ENCODE data around the gene ROBO3. TPM values are rescaled to one million over a fixed set of nuclear protein-coding genes. Genes with fewer than 3 reads are reported as not detected.

ROBO3 gene
- total RNA-seq, 1 experiment from 2014 or later, result 17.1 TPM

DNA sequence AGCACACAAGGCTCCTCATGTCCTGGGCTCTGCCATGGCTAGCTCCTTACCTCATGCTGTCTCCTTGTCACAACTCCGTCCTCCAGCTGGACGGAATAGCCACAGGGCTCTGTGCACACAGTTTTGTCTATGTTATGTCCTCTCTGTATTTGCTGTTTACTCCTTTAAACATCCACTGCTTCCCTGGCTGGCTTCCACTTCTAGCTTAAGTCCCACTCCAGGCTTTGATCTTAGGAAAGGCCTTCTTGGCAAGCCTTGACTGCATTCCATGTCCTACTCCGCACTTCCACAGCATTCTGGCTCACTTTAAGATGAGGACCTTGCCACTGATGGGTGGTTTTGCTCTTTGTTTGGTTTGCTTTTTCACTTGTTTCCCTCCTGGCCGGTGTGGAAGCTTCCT is 22.9 kb upstream of the ROBO3 start:
- DNase-seq (ENCODE audit: low spot score), result no peak

DNA sequence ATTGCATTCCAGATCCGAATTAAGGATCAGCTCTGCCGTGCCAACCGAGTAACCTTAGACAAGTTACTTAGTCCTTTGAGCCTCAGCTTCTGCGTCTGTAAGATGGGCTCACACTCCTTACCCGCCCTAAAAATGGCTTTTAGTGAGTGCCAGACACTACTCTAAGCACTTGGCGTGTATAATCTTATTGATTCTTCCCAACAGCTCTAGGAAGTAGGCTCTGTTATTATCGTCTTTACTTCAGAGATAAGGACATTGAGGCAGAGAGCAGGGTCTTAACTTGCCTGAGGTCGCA is 21.7 kb upstream of the ROBO3 start:
- no peak for DNase-seq (ENCODE audit: low spot score)

DNA sequence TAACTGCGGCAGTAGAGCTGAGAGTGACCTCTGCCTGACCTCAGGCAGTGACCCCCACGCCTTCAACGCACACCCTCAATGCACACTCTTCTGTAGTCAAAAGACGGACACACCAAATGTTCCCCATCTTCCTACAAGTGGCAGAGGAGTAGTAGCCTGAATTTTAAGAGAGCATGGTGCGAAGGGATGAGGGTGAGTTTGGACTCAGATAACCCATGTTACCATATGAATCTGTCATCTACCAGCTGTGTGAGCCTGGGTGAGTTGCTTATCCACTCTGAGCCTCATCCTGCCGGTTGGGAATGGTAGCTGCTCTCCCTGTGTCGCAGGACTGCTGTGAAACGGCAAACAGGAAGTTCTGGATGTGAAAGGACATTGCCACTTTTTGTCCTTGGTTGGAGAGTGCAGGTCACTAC is 20.6 kb upstream of the ROBO3 start:
- no peak for DNase-seq (ENCODE audit: low spot score)

DNA sequence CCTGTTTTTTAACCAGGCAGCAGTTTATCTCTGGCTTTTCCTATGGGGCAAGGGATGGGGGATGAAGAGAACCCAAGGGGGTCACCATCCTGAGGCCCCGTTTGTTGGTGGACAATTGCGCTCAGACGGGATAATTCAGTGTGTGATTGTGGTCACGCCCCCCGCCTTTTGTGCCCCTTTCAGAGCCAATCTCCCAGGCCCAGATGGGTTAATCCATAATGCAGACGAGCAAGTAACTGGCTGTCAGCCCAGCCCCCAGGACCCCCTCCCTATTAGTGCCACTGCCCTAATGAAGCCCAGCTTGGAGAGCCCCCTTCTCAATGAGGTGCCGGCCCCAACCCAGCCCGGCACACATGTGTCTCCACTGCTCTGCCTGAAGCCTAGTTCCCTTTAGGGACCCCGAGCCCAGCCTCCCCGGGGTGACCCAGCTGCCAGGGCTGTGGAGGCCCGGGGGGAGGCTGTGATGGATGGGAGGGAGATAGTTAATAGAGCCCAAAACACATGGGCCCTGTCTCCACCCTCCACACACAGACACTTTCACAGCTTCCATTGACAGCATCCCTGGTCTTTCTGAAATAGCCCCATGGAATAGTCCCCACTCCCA is 19.1 kb upstream of the ROBO3 start:
- DNase-seq (ENCODE audit: low spot score), result no peak

DNA sequence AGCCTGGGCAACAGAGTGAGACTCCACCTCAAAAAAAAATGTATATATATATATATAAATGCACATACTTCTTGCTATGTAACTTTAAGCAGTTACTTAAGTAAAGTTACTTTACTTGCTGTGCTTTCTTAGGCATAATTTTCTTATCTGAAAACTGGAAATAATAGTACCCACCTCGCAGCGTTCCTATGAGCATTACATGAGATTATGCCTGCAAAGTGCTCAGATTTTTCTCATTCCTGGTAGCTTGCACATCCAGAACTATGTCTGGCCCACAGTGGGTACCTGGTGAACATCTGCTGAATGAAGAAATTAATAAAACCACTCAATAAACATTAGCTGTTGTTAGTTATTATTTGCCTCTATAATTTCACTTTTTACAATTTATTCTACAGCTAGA is 6.1 kb upstream of the ROBO3 start:
- DNase-seq (ENCODE audit: low spot score), result no peak

DNA sequence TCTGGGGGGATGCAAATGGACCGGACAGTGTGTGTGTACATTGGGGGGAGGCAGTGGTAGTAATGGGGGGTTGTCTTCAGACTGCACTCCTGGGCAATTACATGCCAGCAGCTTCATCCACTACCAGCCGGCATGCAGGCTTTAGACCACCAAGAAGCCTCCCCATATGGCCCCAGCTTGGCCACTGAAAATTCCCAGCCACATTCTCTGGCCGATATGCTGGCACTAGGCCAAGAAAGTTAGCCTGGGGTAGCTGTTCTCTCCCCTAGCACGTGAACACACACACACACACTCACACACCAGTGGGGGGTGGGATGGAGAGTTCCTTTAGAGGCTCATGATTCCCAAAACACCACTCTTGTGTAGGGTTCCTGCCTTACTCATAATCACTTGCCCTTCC is 3.6 kb upstream of the ROBO3 start:
- no peak for DNase-seq (ENCODE audit: low spot score)

DNA sequence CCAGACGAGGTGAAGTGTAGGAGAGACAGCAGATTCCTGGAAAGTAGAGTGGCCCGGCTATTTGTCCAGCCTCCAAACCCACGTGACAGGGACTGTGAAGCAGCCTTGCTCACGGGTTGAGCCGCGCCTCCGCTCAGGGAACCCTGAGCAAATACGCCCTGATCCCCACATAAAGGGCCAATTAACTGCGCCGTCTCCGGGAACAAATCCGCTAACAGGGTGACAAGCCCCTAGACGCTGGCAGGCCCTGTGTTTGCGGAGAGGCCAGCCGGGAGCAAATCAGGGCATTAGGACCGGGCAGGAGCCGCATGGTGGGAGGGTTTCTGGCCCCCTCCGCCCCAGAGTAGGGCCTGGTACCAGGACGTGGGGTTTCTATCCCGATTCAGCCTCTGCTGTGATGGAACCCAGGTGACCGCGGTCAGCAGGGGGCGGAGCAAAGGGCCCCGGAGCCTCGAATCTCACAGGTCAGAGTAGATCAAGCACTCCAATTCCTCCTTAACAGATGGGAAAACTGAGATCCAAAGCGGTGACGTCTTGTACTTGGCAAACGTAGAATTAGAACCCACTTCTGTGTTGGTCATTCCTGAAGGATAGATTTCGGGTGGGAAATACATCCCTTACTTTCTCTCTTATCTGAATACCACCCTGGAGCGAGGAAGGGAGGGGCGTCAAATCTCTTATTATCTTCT is 2.0 kb upstream of the ROBO3 start:
- no peak for DNase-seq (ENCODE audit: low spot score)

DNA sequence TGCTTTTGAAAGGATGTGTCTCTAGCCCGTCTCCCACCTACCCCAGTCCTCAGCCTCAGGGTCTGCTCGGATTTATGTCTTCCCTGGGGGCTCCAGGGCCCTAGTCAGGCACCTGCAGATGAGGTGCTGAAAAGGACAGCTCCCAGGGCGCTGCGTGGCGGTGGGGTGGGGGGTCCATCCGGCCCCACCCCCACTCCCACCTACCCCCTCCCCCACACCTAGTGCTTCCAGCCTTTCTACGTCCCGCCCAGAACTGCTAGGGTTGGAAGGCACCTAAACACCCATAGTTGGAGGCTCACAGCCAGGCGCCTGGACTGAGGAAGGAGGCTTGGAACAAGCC is 1.4 kb upstream of the ROBO3 start:
- no peak for DNase-seq (ENCODE audit: low spot score)

DNA sequence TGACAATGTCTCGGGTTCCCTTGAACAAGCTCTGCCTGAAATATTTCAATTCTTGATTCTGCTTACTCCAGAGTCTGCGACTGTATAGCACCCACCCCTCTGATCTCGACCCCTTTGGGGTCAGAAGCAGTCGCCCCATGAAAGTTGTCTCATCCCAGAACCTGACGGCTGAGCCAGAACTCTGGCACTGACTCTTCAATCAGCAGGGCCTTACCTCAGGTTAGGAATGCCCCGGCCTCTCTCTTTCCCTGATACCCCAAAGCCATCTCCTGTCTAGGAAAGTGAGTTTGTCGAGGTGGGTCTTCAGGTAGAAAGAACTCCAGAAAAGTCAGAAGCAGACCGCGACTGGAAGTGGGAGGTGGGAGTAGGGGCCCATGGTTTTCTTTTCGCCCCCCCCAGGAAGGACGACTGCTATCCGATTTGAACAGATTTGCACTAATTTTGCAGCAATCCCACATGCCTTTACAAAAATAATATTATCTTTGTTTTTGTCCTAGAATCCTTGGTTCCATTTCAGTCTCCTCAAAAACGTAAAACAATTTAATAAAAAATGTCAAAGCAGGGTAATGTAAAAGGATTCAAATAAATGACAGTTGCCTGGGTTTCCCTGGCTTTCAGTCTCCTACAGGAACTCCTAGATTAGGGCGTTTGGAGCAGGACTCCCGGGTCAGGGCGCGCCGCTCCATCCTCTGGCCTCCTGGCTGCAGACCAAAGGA is 898 bp upstream of the ROBO3 start:
- DNase-seq (ENCODE audit: low spot score), result no peak

DNA sequence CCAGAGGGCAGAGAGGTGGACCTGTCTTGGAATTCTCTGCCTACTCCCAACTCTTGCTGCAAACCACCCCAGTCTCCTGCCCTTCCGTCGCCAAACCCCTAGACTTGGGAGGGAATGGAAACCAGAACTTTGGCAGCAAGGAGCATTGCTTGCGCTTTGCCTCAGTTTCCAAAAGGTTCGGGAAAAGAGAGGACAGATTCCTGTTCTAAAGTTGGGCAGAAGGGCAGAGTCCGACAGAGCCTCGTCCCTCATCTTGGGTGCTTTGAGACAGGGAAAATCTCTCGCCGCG is 396 bp upstream of the ROBO3 start:
- DNase-seq (ENCODE audit: low spot score), result no peak

DNA sequence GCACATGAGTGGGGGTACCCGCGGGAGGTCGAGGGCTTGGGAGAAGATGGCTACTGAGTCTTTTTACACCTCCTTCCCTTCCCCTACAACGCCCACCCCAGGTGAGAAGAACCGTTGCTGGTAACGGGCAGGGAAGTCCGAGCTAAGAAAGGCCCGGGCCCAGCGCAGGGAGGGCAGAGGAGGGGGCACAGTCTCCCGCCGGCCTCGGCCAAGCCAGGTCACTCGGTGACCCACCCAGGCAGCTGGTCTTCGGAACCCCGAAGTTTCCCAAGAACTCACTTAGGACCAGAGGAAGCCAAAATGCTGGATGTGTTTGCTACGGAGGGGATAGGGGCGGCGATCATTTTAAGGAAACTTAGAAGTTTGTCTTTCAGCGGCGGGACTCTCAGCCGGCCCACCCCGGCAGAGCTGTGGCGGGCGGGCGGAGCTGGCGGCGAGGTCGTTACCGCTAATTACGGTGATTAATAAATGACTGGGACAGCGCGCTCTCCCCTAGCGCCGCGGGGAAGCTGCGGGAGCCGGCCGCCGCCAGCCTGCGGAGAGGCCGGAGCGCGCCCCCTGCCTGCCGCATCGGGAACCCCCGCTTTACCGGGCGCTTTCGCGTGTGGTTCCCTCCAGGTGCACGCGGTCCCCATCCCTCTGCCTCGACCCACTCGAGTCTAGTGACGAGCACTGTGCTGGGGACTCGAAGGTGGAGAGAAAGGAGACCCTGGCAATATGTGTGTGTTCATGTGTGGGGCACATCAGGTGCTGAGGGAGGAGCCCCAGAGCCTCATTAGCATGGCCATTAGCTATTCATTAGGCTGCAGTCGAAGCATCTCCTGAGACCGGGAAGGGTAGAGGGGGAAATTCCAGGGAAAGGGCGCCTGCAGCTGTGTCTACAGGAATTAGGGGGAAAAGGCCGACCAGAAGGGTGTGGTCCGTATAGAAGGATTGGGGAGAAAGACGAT is 945 bp downstream of the ROBO3 start:
- no peak for DNase-seq (ENCODE audit: low spot score)

DNA sequence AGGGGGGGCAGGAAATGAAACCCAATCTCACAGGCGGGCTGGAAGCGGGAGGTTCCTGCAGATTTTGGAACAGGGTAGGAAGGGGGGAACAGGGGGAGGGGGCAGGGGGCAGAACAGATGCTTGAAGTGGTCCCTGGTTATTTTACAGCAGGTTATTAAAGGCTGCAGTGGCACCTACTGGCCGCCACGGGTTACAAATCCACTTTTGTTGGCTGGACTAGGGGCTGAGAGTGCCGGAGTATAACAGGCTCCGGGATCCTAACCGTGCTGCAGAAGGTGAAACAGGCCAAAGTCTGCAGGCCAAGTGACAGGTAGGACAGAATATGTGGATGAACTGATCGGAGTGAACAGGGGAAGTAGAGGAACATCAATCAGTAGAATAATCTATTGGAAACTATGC is 2.5 kb downstream of the ROBO3 start:
- DNase-seq (ENCODE audit: low spot score), result no peak

DNA sequence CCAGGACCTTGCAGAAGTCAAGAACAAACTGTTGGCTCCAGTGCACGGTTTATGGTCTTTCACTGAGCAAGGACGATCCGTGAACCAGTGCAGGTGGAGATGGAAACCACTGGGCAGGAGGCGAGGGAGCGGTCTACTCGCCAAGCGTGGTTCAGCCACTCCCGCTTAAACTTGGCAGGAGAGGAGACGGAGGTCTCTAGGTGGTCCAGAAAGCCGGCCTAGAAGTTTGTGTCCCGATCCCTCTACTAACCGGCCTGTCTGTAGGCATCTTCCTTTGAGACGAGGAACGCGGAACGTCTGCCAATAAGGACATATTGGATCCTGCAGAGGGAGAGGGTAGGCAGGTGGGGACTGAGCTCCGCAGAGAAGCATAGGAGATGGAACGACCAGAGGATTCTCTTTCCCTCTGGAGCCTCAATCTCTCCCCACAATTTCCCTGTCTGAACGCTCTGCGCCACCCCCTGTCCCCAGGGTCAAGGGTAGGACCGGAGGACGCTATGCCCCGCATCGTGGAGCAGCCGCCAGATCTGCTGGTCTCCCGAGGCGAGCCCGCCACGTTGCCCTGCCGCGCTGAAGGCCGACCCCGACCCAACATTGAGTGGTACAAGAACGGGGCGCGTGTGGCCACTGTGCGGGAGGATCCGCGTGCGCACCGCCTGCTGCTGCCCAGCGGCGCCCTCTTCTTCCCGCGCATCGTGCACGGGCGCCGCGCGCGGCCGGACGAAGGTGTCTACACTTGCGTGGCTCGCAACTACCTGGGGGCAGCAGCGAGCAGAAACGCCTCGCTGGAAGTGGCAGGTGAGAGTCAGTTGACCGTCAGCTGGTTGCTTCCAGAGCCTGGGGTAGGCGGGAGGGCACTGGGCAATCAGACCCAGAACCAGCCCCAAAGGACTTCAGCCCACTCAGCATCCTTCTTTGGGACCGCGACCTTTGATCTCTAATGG is 3.4 kb downstream of the ROBO3 start:
- DNase-seq (ENCODE audit: low spot score), result no peak

DNA sequence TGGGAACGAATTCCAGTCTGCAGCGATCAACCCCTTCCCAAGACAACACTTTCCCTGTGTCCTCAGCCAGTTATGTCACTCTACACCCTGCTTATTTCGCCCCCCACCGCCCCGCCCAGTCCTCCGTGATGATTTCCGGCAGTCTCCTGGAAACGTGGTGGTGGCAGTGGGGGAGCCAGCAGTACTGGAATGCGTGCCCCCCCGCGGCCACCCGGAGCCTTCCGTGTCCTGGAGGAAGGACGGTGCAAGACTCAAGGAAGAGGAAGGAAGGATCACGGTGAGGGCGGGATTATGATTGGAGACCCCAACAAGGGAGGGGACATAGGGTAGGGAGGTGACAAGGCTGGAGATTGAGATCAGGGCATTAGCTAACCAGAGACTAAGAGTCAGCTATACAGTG is 4.1 kb downstream of the ROBO3 start:
- DNase-seq (ENCODE audit: low spot score), result no peak

DNA sequence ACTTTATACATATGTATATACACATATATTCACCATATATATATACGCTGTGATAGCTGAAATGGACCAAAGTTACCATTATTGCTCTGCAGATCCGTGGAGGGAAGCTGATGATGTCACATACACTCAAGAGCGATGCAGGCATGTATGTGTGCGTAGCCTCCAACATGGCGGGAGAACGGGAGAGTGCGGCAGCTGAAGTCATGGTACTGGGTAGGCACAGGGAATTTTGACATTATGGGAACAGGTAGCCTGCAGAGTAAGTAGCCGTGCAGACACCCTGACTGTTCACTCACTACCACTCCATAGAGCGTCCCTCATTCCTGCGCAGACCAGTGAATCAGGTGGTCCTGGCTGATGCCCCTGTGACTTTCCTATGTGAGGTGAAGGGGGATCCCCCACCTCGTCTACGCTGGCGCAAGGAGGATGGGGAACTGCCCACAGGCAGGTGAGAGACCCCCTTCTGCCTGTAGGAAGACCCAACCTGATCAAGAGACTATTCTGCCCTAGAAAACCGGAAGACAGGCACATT is 4.7 kb downstream of the ROBO3 start:
- no peak for DNase-seq (ENCODE audit: low spot score)

DNA sequence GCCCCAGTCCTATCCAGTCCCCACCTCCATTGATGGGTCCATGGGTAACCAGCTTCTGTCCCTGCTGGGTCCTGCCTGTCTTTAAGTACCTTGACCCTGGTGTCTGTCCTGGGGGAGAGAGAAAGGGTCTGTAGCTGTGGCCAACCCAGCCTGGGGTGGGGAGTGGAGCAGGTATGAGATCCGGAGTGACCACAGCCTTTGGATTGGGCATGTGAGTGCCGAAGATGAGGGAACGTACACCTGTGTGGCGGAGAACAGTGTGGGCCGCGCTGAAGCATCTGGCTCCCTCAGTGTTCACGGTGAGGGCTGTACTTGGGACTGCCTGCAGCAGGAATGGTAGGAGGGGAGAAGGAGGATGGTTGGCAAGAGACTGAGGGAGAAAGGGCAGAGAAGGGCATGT is 5.2 kb downstream of the ROBO3 start:
- DNase-seq (ENCODE audit: low spot score), result no peak

DNA sequence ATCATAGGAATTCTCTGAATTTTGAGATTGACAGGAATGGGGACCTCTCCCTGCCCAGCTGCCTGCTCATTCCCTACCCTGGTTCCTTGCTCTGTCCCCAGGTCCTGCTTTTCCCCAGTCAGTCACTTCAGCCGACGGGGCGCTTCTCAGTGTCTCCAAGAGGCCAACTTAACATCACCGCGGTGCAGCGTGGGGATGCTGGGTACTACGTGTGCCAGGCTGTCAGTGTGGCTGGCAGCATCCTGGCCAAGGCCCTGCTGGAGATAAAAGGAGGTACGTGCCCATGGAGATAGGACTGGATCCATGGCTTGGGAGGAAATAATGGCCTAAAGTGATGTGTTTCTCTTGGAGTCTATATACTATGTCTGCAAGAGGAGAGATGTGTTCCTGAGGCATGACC is 7.0 kb downstream of the ROBO3 start:
- DNase-seq (ENCODE audit: low spot score), result no peak

DNA sequence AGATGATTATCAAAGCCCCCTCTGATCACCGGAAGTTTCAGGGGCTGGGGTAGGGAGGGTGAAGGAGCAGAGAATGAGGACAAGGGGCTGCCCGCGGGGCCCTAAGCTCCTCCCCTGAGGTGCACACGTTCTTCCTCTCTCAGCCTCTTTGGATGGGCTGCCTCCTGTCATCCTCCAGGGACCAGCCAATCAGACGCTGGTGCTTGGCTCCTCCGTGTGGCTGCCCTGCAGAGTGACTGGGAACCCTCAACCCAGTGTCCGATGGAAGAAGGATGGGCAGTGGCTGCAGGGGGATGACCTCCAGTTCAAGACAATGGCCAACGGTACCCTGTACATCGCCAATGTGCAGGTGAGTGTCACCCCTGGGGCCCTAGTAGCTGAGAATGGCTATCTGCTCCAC is 7.5 kb downstream of the ROBO3 start:
- DNase-seq (ENCODE audit: low spot score), result no peak

DNA sequence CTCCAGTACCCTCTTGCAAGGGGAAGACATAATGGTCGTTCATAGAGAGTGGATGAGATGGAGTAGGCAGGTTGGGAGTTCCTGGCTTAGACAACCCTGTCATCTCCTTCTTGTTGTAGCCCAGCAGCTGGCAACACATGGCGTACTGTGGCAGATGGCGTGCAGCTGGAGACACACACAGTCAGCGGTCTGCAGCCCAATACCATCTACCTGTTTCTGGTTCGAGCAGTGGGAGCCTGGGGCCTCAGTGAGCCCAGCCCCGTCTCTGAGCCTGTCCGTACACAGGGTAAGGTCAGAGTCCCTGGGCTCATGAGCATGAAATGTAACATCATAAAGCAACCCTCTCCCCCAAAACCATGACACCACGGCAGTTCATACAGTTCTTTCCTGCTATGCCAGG is 8.7 kb downstream of the ROBO3 start:
- no peak for DNase-seq (ENCODE audit: low spot score)

DNA sequence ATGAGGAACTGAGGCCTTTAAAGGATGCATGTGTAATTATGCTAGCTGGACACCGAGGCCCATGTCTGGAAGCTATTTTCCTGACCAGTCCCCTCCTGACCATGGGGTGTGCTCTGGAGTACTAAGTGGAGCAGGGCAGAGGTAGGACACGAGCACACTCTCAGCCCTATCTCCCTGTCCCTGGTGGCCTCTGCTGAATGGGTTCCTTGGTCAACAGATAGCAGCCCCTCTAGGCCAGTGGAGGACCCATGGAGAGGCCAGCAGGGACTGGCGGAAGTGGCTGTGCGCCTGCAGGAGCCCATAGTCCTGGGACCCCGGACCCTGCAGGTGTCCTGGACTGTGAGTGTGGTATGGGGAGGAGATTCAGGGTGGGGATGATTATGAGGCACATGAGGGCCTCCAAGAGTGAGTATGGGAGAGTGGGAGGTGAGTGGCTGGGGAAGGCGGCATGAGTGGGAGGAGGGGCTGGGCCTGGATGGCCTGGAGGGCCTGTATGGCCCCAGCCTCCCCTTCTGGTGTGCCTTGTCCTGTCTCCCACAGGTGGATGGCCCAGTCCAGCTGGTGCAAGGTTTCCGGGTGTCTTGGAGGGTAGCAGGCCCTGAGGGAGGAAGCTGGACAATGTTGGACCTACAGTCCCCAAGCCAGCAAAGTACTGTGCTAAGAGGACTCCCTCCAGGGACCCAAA is 9.5 kb downstream of the ROBO3 start:
- no peak for DNase-seq (ENCODE audit: low spot score)

DNA sequence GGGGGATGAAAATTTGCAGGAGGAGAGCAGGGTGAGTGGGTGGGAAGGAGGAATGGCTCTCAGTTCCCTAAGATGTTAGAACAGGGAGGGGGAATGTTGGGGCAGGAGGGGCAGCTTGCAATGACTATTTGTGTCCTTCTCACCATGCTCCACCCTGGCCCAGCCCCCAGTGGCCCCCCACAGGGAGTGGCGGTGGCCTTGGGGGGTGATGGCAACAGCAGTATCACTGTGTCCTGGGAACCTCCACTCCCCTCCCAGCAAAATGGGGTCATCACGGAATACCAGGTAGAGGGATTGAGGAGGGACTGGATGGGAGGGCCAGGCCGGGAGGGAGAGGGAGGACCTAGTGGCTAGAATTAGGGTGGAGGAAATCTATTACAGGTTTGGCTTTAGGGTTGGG is 10.2 kb downstream of the ROBO3 start:
- no peak for DNase-seq (ENCODE audit: low spot score)

Data from A172 (cell line).